Activated CD4-positive, alpha-beta T cell treated with anti-CD3 and anti-CD28 coated beads, Interleukin-2, amount 10 ng/mL, durations not matched to agents 7 days and 5 days (primary cell): Measurements from ENCODE around the gene HTT-AS. TPM values are rescaled to one million over a fixed set of nuclear protein-coding genes. Genes with fewer than 3 reads are reported as not detected.
A peak's percentile ranks its signal among the peaks of the same experiment; 100 is the strongest.

Source experiments
- CTCF ChIA-PET: fragments of 350-600 bp; sonication (Branson Sonifier 250); formaldehyde crosslinking; loops from one replicate; lab custom pipeline; 2021; ENCODE audit warnings: antibody characterized with exemption; lab: Charles Lee
- POLR2A ChIA-PET: fragments of 350-600 bp; sonication (Branson Sonifier 250); formaldehyde crosslinking; loops from one replicate; lab custom pipeline; 2021; ENCODE audit warnings: antibody characterized with exemption; lab: Charles Lee
- DNase-seq: peaks from one replicate; pipeline ENCODE4 v3.0.0-alpha.2; 2020
- H3K27ac Mint-ChIP-seq: one replicate; pipeline ENCODE4 v1.8.0; 2021; ENCODE audit warnings: mild to moderate bottlenecking, moderate library complexity, mixed read lengths
- H3K27me3 Mint-ChIP-seq: one replicate; pipeline ENCODE4 v1.8.0; 2021; ENCODE audit warnings: mixed read lengths
- H3K36me3 Mint-ChIP-seq: one replicate; pipeline ENCODE4 v1.8.0; 2021; ENCODE audit warnings: low read depth, mixed read lengths
- H3K4me1 Mint-ChIP-seq: one replicate; pipeline ENCODE4 v1.8.0; 2021; ENCODE audit warnings: mixed read lengths
- H3K4me3 Mint-ChIP-seq: one replicate; pipeline ENCODE4 v1.8.0; 2021; ENCODE audit warnings: mild to moderate bottlenecking, moderate library complexity, mixed read lengths
- H3K9me3 Mint-ChIP-seq: one replicate; pipeline ENCODE4 v1.8.0; 2021; ENCODE audit warnings: mixed read lengths
- total RNA-seq, 2 experiments: library from RNA; stranded (reverse); gene quantifications; one replicate each; pipeline ENCODE4 v1.2.3, GENCODE V29; 2021

Gene HTT-AS
- not detected for total RNA-seq

GRCh38 chr4:3074078-3074845 is at the start of gene HTT-AS, which contains the start of gene HTT:
Gene HTT-AS, minus strand, starts transcription at chr4:3074538.
Gene HTT, plus strand, starts transcription at chr4:3074681. Its CDS starts 145 bp downstream, at chr4:3074826.
- CTCF ChIA-PET, result interaction anchor here (0.7 to 1.4 kb wide), 2 partner anchors 19 to 33 kb away, joined by 3 to 6 read pairs; no protein-coding TSS in a partner anchor
- Mint-ChIP-seq H3K27me3 (no peaks in the 10 kb centered on the region), H3K4me1 (peaks cover 25% of the 10 kb centered on the region), H3K9me3 (no peaks in the 10 kb centered on the region), H3K4me3 (peak within 1 kb of the TSS; percentile 91), H3K27ac (peak within 1 kb of the TSS; percentile 91), H3K36me3 (peaks cover under 1% of the 10 kb centered on the region)
- POLR2A ChIA-PET, result no interaction called here
- peak; percentile 97 for DNase-seq

- H3K9me3 Mint-ChIP-seq, result no peaks in the 10 kb centered on the region
- no peak overlapping the region for H3K27ac Mint-ChIP-seq
- peaks cover 15% of the 10 kb centered on the region for H3K4me1 Mint-ChIP-seq
- CTCF ChIA-PET, result interaction anchor here (0.6 to 2.0 kb wide), 4 partner anchors 11 to 128 kb away, joined by 4 to 6 read pairs (median 5); no protein-coding TSS in a partner anchor
- no peaks in the 10 kb centered on the region for H3K27me3 Mint-ChIP-seq
- DNase-seq, result no peak
- H3K36me3 Mint-ChIP-seq, result peaks cover 32% of the 10 kb centered on the region
- POLR2A ChIA-PET, result no interaction called here
- H3K4me3 Mint-ChIP-seq, result no peak overlapping the region
Observed at GRCh38 chr4:3123181-3123671, 48.9 kb upstream of the HTT-AS start.

- Mint-ChIP-seq H3K4me1 (peaks cover 15% of the 10 kb centered on the region), H3K27ac (peak overlapping the region; percentile 74), H3K4me3 (no peak overlapping the region), H3K27me3 (no peaks in the 10 kb centered on the region), H3K36me3 (peaks cover 28% of the 10 kb centered on the region), H3K9me3 (no peaks in the 10 kb centered on the region)
- ChIA-PET POLR2A (no interaction called here), CTCF (interaction anchor here (0.5 to 1.4 kb wide), 5 partner anchors 10 to 124 kb away, joined by 3 to 6 read pairs (median 4); no protein-coding TSS in a partner anchor)
- DNase-seq, result no peak
Observed at GRCh38 chr4:3122081-3122563, 47.8 kb upstream of the HTT-AS start.

GRCh38 chr4:3121596-3121995 is 47.3 kb upstream of the HTT-AS start:
- no peak overlapping the region for H3K27ac Mint-ChIP-seq
- ChIA-PET CTCF (interaction anchor here (0.8 to 1.4 kb wide), 2 partner anchors 12 to 79 kb away, joined by 3 to 4 read pairs; no protein-coding TSS in a partner anchor), POLR2A (no interaction called here)
- no peak for DNase-seq
- H3K4me1 Mint-ChIP-seq, result peaks cover 15% of the 10 kb centered on the region
- no peaks in the 10 kb centered on the region for H3K27me3 Mint-ChIP-seq
- H3K9me3 Mint-ChIP-seq, result no peaks in the 10 kb centered on the region
- no peak overlapping the region for H3K4me3 Mint-ChIP-seq
- H3K36me3 Mint-ChIP-seq, result peaks cover 27% of the 10 kb centered on the region

- DNase-seq, result no peak
- no peaks in the 10 kb centered on the region for H3K9me3 Mint-ChIP-seq
- H3K4me3 Mint-ChIP-seq, result no peak overlapping the region
- peaks cover 30% of the 10 kb centered on the region for H3K36me3 Mint-ChIP-seq
- H3K27ac Mint-ChIP-seq, result no peak overlapping the region
- no peaks in the 10 kb centered on the region for H3K27me3 Mint-ChIP-seq
- ChIA-PET POLR2A (no interaction called here), CTCF (interaction anchor here (1.4 kb wide), 2 partner anchors 11 to 14 kb away, joined by 3 read pairs; no protein-coding TSS in a partner anchor)
- H3K4me1 Mint-ChIP-seq, result peaks cover 15% of the 10 kb centered on the region
Observed at GRCh38 chr4:3121110-3121509, 46.8 kb upstream of the HTT-AS start.

GRCh38 chr4:3119464-3119863 is 45.1 kb upstream of the HTT-AS start:
- no peak overlapping the region for H3K27ac Mint-ChIP-seq
- no peak overlapping the region for H3K4me3 Mint-ChIP-seq
- peaks cover 15% of the 10 kb centered on the region for H3K4me1 Mint-ChIP-seq
- ChIA-PET CTCF (interaction anchor here (1.1 kb wide), 1 partner anchor 36 kb away, joined by 3 read pairs; no protein-coding TSS in a partner anchor), POLR2A (no interaction called here)
- H3K36me3 Mint-ChIP-seq, result peaks cover 33% of the 10 kb centered on the region
- H3K9me3 Mint-ChIP-seq, result no peaks in the 10 kb centered on the region
- H3K27me3 Mint-ChIP-seq, result no peaks in the 10 kb centered on the region
- no peak for DNase-seq

- H3K36me3 Mint-ChIP-seq, result peaks cover 33% of the 10 kb centered on the region
- H3K9me3 Mint-ChIP-seq, result no peaks in the 10 kb centered on the region
- DNase-seq, result no peak
- POLR2A ChIA-PET, result no interaction called here
- no peak overlapping the region for H3K4me3 Mint-ChIP-seq
- peaks cover 15% of the 10 kb centered on the region for H3K4me1 Mint-ChIP-seq
- no peak overlapping the region for H3K27ac Mint-ChIP-seq
- H3K27me3 Mint-ChIP-seq, result no peaks in the 10 kb centered on the region
- CTCF ChIA-PET, result no interaction called here
Observed at GRCh38 chr4:3118312-3118711, 44.0 kb upstream of the HTT-AS start.

GRCh38 chr4:3116955-3117354 is 42.6 kb upstream of the HTT-AS start:
- no peaks in the 10 kb centered on the region for H3K27me3 Mint-ChIP-seq
- H3K9me3 Mint-ChIP-seq, result no peaks in the 10 kb centered on the region
- CTCF ChIA-PET, result interaction anchor here (1.3 kb wide), 1 partner anchor 10 kb away, joined by 3 read pairs; no protein-coding TSS in a partner anchor
- H3K4me1 Mint-ChIP-seq, result peaks cover 6% of the 10 kb centered on the region
- H3K27ac Mint-ChIP-seq, result no peak overlapping the region
- H3K36me3 Mint-ChIP-seq, result peaks cover 33% of the 10 kb centered on the region
- no peak overlapping the region for H3K4me3 Mint-ChIP-seq
- POLR2A ChIA-PET, result no interaction called here
- DNase-seq, result no peak

- DNase-seq, result no peak
- H3K4me3 Mint-ChIP-seq, result no peak overlapping the region
- no peak overlapping the region for H3K27ac Mint-ChIP-seq
- ChIA-PET CTCF (no interaction called here), POLR2A (no interaction called here)
- no peaks in the 10 kb centered on the region for H3K4me1 Mint-ChIP-seq
- no peaks in the 10 kb centered on the region for H3K27me3 Mint-ChIP-seq
- peaks cover 33% of the 10 kb centered on the region for H3K36me3 Mint-ChIP-seq
- no peaks in the 10 kb centered on the region for H3K9me3 Mint-ChIP-seq
Observed at GRCh38 chr4:3115637-3116270, 41.4 kb upstream of the HTT-AS start.

GRCh38 chr4:3114377-3114776 is 40.0 kb upstream of the HTT-AS start:
- H3K4me1 Mint-ChIP-seq, result no peaks in the 10 kb centered on the region
- H3K27me3 Mint-ChIP-seq, result no peaks in the 10 kb centered on the region
- ChIA-PET CTCF (no interaction called here), POLR2A (no interaction called here)
- H3K9me3 Mint-ChIP-seq, result no peaks in the 10 kb centered on the region
- DNase-seq, result no peak
- H3K4me3 Mint-ChIP-seq, result no peak overlapping the region
- H3K36me3 Mint-ChIP-seq, result peaks cover 35% of the 10 kb centered on the region
- no peak overlapping the region for H3K27ac Mint-ChIP-seq

- no peak for DNase-seq
- H3K4me3 Mint-ChIP-seq, result no peak overlapping the region
- no peak overlapping the region for H3K27ac Mint-ChIP-seq
- POLR2A ChIA-PET, result interaction anchor here (0.7 kb wide), 1 partner anchor 55 kb away, joined by 3 read pairs; no protein-coding TSS in a partner anchor
- no peaks in the 10 kb centered on the region for H3K9me3 Mint-ChIP-seq
- H3K36me3 Mint-ChIP-seq, result peaks cover 40% of the 10 kb centered on the region
- H3K27me3 Mint-ChIP-seq, result no peaks in the 10 kb centered on the region
- CTCF ChIA-PET, result interaction anchor here (0.6 to 2.1 kb wide), 5 partner anchors 10 to 1290 kb away, joined by 3 to 6 read pairs (median 3); no protein-coding TSS in a partner anchor
- H3K4me1 Mint-ChIP-seq, result no peaks in the 10 kb centered on the region
Observed at GRCh38 chr4:3112609-3113469, 38.5 kb upstream of the HTT-AS start.

GRCh38 chr4:3112201-3112600 is 37.9 kb upstream of the HTT-AS start:
- Mint-ChIP-seq H3K4me1 (no peaks in the 10 kb centered on the region), H3K4me3 (no peak overlapping the region), H3K27ac (no peak overlapping the region), H3K36me3 (peaks cover 46% of the 10 kb centered on the region), H3K27me3 (no peaks in the 10 kb centered on the region), H3K9me3 (no peaks in the 10 kb centered on the region)
- CTCF ChIA-PET, result interaction anchor here (0.8 to 2.1 kb wide), 2 partner anchors 11 to 14 kb away, joined by 4 to 6 read pairs; no protein-coding TSS in a partner anchor
- no peak for DNase-seq
- POLR2A ChIA-PET, result no interaction called here
